Esophagus mucosa (tissue), 1 donor: ENCODE data around the gene IL12RB2. TPM values are rescaled to one million over a fixed set of nuclear protein-coding genes. Genes with fewer than 3 reads are reported as not detected.
"Not testable (repeated sequence)": the region's sequence is repeated elsewhere in the genome, so short reads cannot be mapped to it uniquely, and the experiment has no call there.

Experiments used
- ATAC-seq: fragments of 200-7000 bp; cut with Tn5 transposase; one replicate; pipeline ENCODE4 v1.9.1; 2020
- total RNA-seq: library from RNA; stranded (reverse); gene quantifications from one replicate; pipeline ENCODE4 v1.2.4, GENCODE V29; 2023
- donor health status: DM: yes; HTN: yes; CAD: no.

Gene IL12RB2
- total RNA-seq, 1 donor from 2014 or later: 1.3 TPM

DNA sequence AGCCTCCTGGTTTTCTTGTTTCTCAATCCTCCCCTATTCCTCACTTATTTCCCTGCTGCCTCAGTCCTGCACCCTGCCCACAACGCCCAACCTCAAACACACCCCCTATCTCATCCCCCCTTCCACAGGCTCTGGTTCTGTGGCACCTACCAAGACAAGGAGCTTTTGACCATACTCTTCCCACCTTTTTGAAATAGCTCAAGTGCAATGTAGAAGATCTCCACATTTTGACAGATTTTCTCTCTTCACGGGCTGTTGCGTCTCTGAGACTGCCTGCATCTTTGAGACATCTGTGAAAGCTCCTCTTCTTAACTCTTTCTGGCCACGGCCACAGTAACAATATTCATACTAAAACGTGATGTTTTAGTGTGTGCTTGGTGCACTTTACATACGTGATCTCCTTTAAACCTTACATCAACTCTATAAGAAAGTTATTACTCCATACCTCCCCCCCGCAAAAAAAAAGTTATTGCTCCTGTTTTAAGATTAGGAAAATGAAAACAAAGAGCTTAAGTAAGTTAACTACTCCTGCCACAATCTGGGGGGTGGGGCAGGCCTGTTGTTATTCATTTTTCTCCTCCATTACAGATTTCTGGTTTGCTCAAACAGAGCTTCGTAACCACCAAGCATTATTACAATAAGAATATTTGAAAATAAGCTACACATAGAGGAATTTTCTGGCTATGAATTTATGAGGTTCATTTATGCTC is 124.4 kb downstream of the IL12RB2 start:
- ATAC-seq: no peak

- no peak for ATAC-seq
These were observed 125.1 kb downstream of the IL12RB2 start for GRCh38 chr1:67432745-67433144.

DNA sequence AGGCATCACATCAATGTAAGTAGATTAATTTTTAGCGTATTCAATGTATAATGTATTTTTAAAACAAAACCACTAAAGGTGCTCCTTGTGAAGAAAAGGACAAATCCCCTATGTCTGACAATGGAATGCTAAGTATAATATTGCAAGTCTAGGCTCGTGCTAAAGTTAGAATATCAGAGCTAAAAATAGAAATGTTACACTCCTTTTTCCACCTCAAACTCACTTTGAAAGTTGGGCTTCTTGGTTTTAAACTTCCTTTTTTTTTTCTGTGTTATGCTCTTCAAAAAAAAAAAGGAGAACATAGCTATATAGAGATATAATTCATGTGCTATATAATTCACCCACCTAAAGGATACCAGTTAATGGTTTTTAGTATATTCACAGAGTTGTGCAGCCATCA is 126.2 kb downstream of the IL12RB2 start:
- no peak for ATAC-seq

DNA sequence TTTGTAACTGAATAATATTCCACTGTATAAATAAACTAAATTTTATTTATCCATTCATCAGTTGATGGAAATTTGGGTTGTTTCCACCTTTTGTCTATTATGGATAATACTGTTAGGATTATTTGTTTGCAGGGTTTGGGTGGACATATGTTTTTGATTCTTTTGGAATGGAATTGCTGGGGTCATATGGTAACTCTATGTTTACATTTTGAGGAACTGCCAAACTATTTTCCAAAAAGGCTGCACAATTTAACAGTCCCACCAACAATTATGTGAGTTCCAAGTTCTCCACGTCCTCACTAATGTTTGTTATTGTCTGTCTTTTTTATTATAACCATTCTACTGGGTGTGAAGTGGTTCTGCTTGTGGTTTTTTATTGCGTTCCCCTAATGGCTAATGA is 126.8 kb downstream of the IL12RB2 start:
- no peak for ATAC-seq

- no peak for ATAC-seq
These were observed 128.9 kb downstream of the IL12RB2 start for GRCh38 chr1:67436511-67437055.

DNA sequence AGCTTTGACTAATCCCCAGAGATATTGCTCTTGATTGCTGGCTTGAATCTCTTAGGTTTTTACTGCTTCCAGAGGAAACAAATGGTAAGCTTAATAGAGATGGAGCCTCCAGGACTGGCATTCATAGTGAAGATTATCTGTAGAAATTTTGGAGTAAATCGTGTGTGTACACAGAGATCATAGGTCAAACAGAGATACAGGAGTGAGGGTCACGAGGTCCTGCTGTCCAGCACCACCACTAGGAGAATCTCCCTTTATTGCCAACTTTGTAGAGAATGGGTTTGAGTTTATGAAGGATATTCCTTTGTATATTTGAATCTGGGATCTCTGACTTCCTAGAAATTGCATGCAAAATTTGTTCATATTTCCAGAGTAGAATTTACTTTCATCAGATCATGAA is 130.3 kb downstream of the IL12RB2 start:
- no peak for ATAC-seq

- no peak for ATAC-seq
These were observed 131.8 kb downstream of the IL12RB2 start for GRCh38 chr1:67439277-67440029.

GRCh38 chr1:67440339-67440738 is 132.7 kb downstream of the IL12RB2 start:
- no peak for ATAC-seq

GRCh38 chr1:67441183-67441582 is 133.5 kb downstream of the IL12RB2 start:
- ATAC-seq: no peak

DNA sequence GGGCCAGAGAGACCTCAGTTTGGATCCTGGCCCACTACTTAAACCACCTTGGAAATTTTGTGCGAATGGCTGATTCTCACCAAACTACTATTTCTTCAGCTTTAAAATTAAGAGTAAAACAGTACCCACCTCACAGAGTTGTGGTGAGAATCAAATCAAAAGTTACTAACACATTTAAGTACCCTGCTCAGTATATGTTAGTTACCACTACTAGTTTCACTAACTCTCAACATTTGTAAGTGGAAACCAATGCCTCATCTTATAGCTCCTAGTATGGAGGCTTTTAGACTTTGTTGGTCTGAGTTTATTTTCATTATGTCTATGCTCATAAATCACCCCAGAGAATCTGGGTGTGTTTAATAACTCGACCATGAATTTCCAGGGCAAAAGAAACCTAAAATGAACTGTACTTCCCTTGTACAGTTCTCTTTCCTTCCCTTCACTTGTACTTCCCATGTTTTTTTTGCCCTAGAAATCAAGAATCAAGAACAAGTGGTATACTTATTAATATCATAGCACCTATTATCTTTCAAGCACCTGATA is 134.1 kb downstream of the IL12RB2 start:
- ATAC-seq: no peak

GRCh38 chr1:67446014-67446413 is 138.3 kb downstream of the IL12RB2 start:
- ATAC-seq: not testable (repeated sequence)

Other genes with a start within 250 kb of the IL12RB2 start
- gene C1orf141, start 172.9 kb upstream of the IL12RB2 start, total RNA-seq: not detected
- gene IL23R, start 141.4 kb upstream of the IL12RB2 start, total RNA-seq: 0.12 TPM
- gene SERBP1, start 122.5 kb downstream of the IL12RB2 start, total RNA-seq: 225 TPM